Glutamatergic neuron (in vitro differentiated cells): ENCODE results near the gene HLA-DPB1. TPM values are rescaled to one million over a fixed set of nuclear protein-coding genes. Genes with fewer than 3 reads are reported as not detected.
A peak's percentile ranks its signal among the peaks of the same experiment; 100 is the strongest.

Source experiments
- DNase-seq: peaks from one replicate; pipeline ENCODE4 v3.0.0; 2022
- H3K27ac Mint-ChIP-seq: one replicate; pipeline ENCODE4 v1.8.0; 2020; ENCODE audit warnings: mild to moderate bottlenecking, mixed read lengths, inconsistent platforms; ENCODE audit not compliant: unreplicated experiment
- H3K27me3 Mint-ChIP-seq: one replicate; pipeline ENCODE4 v1.8.0; 2020; ENCODE audit warnings: mild to moderate bottlenecking, moderate library complexity, mixed read lengths, inconsistent platforms; ENCODE audit not compliant: unreplicated experiment
- H3K36me3 Mint-ChIP-seq: one replicate; pipeline ENCODE4 v1.8.0; 2020; ENCODE audit warnings: mild to moderate bottlenecking, mixed read lengths, inconsistent platforms; ENCODE audit not compliant: unreplicated experiment
- H3K4me1 Mint-ChIP-seq: one replicate; pipeline ENCODE4 v1.8.0; 2020; ENCODE audit warnings: mild to moderate bottlenecking, low read depth, mixed read lengths, inconsistent platforms; ENCODE audit not compliant: unreplicated experiment
- H3K4me3 Mint-ChIP-seq: one replicate; pipeline ENCODE4 v1.8.0; 2020; ENCODE audit warnings: mild to moderate bottlenecking, mixed read lengths, inconsistent platforms; ENCODE audit not compliant: unreplicated experiment
- H3K9me3 Mint-ChIP-seq: one replicate; pipeline ENCODE4 v1.8.0; 2020; ENCODE audit warnings: mild to moderate bottlenecking, moderate library complexity, mixed read lengths, inconsistent platforms; ENCODE audit not compliant: unreplicated experiment
- CTCF ChIP-seq: fragments of 200-600 bp; sonication (generic); IDR thresholded peaks from one replicate; pipeline ENCODE4 v1.5.0; 2021; ENCODE audit not compliant: partially characterized antibody, unreplicated experiment
- total RNA-seq: library from RNA; stranded (reverse); fragmentation: NEBNext Ultra II Directional; extraction: Animal tissue kit (Norgen Biotek cat#: 25700); gene quantifications from one replicate; pipeline ENCODE4 v1.2.1, GENCODE V29; 2021; ENCODE audit not compliant: unreplicated experiment

Gene HLA-DPB1
- total RNA-seq, 1 donor from 2014 or later, result 4.7 TPM

- peak; percentile 50 for TF ChIP-seq CTCF
- no peaks in the 10 kb centered on the region for H3K9me3 Mint-ChIP-seq
- no peaks in the 10 kb centered on the region for H3K27me3 Mint-ChIP-seq
- H3K27ac Mint-ChIP-seq, result no peak overlapping the region
- H3K36me3 Mint-ChIP-seq, result peaks cover 14% of the 10 kb centered on the region
- H3K4me1 Mint-ChIP-seq, result peaks cover 5% of the 10 kb centered on the region
- peak; percentile 72 for DNase-seq
- H3K4me3 Mint-ChIP-seq, result no peak overlapping the region
Observed at GRCh38 chr6:33126101-33126714, 50.4 kb downstream of the HLA-DPB1 start.

- no peak for DNase-seq
- Mint-ChIP-seq H3K27ac (no peak overlapping the region), H3K9me3 (no peaks in the 10 kb centered on the region), H3K4me1 (peaks cover 3% of the 10 kb centered on the region), H3K27me3 (no peaks in the 10 kb centered on the region), H3K36me3 (peaks cover 11% of the 10 kb centered on the region), H3K4me3 (no peak overlapping the region)
- TF ChIP-seq CTCF, result no peak
Observed at GRCh38 chr6:33128318-33128717, 52.5 kb downstream of the HLA-DPB1 start.

- no peak overlapping the region for H3K4me3 Mint-ChIP-seq
- H3K9me3 Mint-ChIP-seq, result no peaks in the 10 kb centered on the region
- H3K27me3 Mint-ChIP-seq, result no peaks in the 10 kb centered on the region
- no peak for DNase-seq
- peaks cover 3% of the 10 kb centered on the region for H3K4me1 Mint-ChIP-seq
- no peaks in the 10 kb centered on the region for H3K36me3 Mint-ChIP-seq
- TF ChIP-seq CTCF, result no peak
- no peak overlapping the region for H3K27ac Mint-ChIP-seq
Observed at GRCh38 chr6:33132081-33132524, 56.3 kb downstream of the HLA-DPB1 start.

- Mint-ChIP-seq H3K27me3 (no peaks in the 10 kb centered on the region), H3K36me3 (no peaks in the 10 kb centered on the region), H3K27ac (no peak overlapping the region), H3K4me3 (no peak overlapping the region), H3K4me1 (no peaks in the 10 kb centered on the region), H3K9me3 (no peaks in the 10 kb centered on the region)
- DNase-seq, result no peak
- no peak for TF ChIP-seq CTCF
Observed at GRCh38 chr6:33136310-33136900, 60.6 kb downstream of the HLA-DPB1 start.

Other genes with a start within 250 kb of the HLA-DPB1 start
- 1.9 TPM for gene TAP2, start 237.3 kb upstream of the HLA-DPB1 start, total RNA-seq
- gene PSMB8, start 231.9 kb upstream of the HLA-DPB1 start, total RNA-seq, result not detected
- 0.25 TPM for gene TAP1, start 222.3 kb upstream of the HLA-DPB1 start, total RNA-seq
- not detected for gene PSMB9, start 221.8 kb upstream of the HLA-DPB1 start, total RNA-seq
- not detected for gene HLA-DMB, start 135.0 kb upstream of the HLA-DPB1 start, total RNA-seq
- gene HLA-DMA, start 122.9 kb upstream of the HLA-DPB1 start, total RNA-seq, result 0.76 TPM
- 213 TPM for gene BRD2, start 107.4 kb upstream of the HLA-DPB1 start, total RNA-seq
- 0.69 TPM for gene HLA-DOA, start 66.4 kb upstream of the HLA-DPB1 start, total RNA-seq
- gene HLA-DPA1, start 2.3 kb upstream of the HLA-DPB1 start, total RNA-seq, result 1.0 TPM
- 3.8 TPM for gene COL11A2, start 116.5 kb downstream of the HLA-DPB1 start, total RNA-seq
- 45.3 TPM for gene RXRB, start 124.7 kb downstream of the HLA-DPB1 start, total RNA-seq
- gene SLC39A7, start 124.9 kb downstream of the HLA-DPB1 start, total RNA-seq, result 92.8 TPM
- gene HSD17B8, start 128.7 kb downstream of the HLA-DPB1 start, total RNA-seq, result 4.6 TPM
- gene RING1, start 132.5 kb downstream of the HLA-DPB1 start, total RNA-seq, result 37.3 TPM
- gene VPS52, start 195.9 kb downstream of the HLA-DPB1 start, total RNA-seq, result 50.9 TPM
- gene RPS18, start 196.1 kb downstream of the HLA-DPB1 start, total RNA-seq, result 1,024 TPM
- 8.6 TPM for gene B3GALT4, start 201.1 kb downstream of the HLA-DPB1 start, total RNA-seq
- gene WDR46, start 213.2 kb downstream of the HLA-DPB1 start, total RNA-seq, result 48.3 TPM
- gene PFDN6, start 213.6 kb downstream of the HLA-DPB1 start, total RNA-seq, result 69.7 TPM
- 61.3 TPM for gene RGL2, start 223.0 kb downstream of the HLA-DPB1 start, total RNA-seq
- 4.7 TPM for gene TAPBP, start 238.1 kb downstream of the HLA-DPB1 start, total RNA-seq
- gene ZBTB22, start 241.8 kb downstream of the HLA-DPB1 start, total RNA-seq, result 21.7 TPM
- 37.1 TPM for gene DAXX, start 247.0 kb downstream of the HLA-DPB1 start, total RNA-seq